Thyroid gland (tissue), 4 donors: ENCODE measurements around the gene FPR2. TPM values are rescaled to one million over a fixed set of nuclear protein-coding genes. Genes with fewer than 3 reads are reported as not detected.

Experiments
- DNase-seq, 2 donors: peaks; one replicate each; pipeline ENCODE4 v3.0.0-alpha.2; 2019
- H3K27ac ChIP-seq, 3 donors: fragments of 200-600 bp; sonication (generic); 1 replicate in 2 of 3; 2 replicates in 1 of 3; pipeline ENCODE4 v1.5.1; 2016 to 2019; ENCODE audit warnings: mild to moderate bottlenecking in 1 of 3, moderate library complexity in 1 of 3
- H3K27me3 ChIP-seq: fragments of 200-600 bp; sonication (generic); one replicate; pipeline ENCODE4 v1.5.1; 2019
- H3K36me3 ChIP-seq, 2 donors: fragments of 200-600 bp; sonication (generic); one replicate each; pipeline ENCODE4 v1.5.1; 2016 to 2019
- H3K4me1 ChIP-seq, 2 donors: fragments of 200-600 bp; sonication (generic); one replicate each; pipeline ENCODE4 v1.5.1; 2017 to 2019
- H3K4me3 ChIP-seq, 3 donors: fragments of 200-600 bp; sonication (generic); replicated peaks in 1 of 3; 1 replicate in 2 of 3; 2 replicates in 1 of 3; pipeline ENCODE4 v1.5.1; 2016; ENCODE audit warnings: mild to moderate bottlenecking in 1 of 3
- H3K9me3 ChIP-seq: fragments of 200-600 bp; sonication (generic); one replicate; pipeline ENCODE4 v1.5.1; 2017
- POLR2A ChIP-seq, 2 donors: fragments of 450-650 bp; IDR thresholded peaks; one replicate each; pipeline ENCODE4 v1.6.1; 2017; ENCODE audit warnings: antibody characterized with exemption in 2 of 2, mild to moderate bottlenecking in 2 of 2, moderate library complexity in 1 of 2
- WGBS, 2 donors: methylation state at CpG; one replicate each; pipeline ENCODE4 v1.1.5; 2017; 5-methylcytosine and 5-hydroxymethylcytosine counted together
- intact Hi-C: fragments of 100-400 bp; cut with DNase I; formaldehyde crosslinking; loops from one replicate; pipeline ENCODE4 v1.15.1; 2023
- total RNA-seq, 4 donors: library from RNA; depleted of rRNA; stranded (reverse); fragments of >200 nt; gene quantifications; one replicate each; pipeline ENCODE4 v1.2.3, GENCODE V29; 2016
- TF ChIP-seq, protein P1 (sequence below), 6 experiments: fragments of 200-600 bp in 3 of 6; fragments of 450-650 bp in 3 of 6; sonication (generic) in 3 of 6; IDR thresholded peaks; one replicate each; pipeline ENCODE4 v1.5.1; 2016 to 2019; ENCODE audit warnings: antibody characterized with exemption in 6 of 6, mild to moderate bottlenecking in 2 of 6, inconsistent platforms in 1 of 6, moderate library complexity in 1 of 6

The FPR2 gene
- total RNA-seq, 4 donors from 2014 or later: 0.11 to 0.94 (median 0.39) TPM; not detected in 1

DNA sequence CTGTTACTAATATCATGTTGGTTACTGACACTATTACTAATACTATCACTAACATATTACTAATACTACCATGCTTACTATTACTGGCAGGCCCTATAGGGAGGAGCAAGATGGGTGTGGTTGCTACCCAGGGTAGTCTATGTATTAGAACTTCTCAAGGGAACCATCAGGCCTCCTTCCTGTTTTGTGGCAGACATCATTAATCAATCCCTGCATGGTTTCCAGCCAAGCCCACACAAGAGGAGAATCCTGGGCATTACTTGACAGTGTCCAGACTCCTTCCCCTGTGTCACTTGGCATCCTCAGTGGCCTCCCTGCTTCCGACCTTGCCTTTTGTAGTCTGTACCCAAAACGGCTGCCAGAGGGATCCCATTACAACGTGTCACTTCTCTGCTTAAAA is 46.1 kb upstream of the FPR2 start:
- no peak overlapping the region for H3K4me3 ChIP-seq
- TF ChIP-seq, protein P1, sequence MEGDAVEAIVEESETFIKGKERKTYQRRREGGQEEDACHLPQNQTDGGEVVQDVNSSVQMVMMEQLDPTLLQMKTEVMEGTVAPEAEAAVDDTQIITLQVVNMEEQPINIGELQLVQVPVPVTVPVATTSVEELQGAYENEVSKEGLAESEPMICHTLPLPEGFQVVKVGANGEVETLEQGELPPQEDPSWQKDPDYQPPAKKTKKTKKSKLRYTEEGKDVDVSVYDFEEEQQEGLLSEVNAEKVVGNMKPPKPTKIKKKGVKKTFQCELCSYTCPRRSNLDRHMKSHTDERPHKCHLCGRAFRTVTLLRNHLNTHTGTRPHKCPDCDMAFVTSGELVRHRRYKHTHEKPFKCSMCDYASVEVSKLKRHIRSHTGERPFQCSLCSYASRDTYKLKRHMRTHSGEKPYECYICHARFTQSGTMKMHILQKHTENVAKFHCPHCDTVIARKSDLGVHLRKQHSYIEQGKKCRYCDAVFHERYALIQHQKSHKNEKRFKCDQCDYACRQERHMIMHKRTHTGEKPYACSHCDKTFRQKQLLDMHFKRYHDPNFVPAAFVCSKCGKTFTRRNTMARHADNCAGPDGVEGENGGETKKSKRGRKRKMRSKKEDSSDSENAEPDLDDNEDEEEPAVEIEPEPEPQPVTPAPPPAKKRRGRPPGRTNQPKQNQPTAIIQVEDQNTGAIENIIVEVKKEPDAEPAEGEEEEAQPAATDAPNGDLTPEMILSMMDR (IDR thresholded peaks at IDR 0.05): no peak
- no peak for TF ChIP-seq POLR2A (IDR thresholded peaks at IDR 0.05)
- DNase-seq: no peak
- intact Hi-C loops: no loop called here
- no peaks in the 10 kb centered on the region for H3K36me3 ChIP-seq
- H3K27me3 ChIP-seq: peaks cover 4% of the 10 kb centered on the region
- no peak overlapping the region for H3K27ac ChIP-seq
- 65 to 66% methylated on average over 3 of the region's 3 CpGs for WGBS, 2 donors
- no peaks in the 10 kb centered on the region for H3K4me1 ChIP-seq
- H3K9me3 ChIP-seq: no peaks in the 10 kb centered on the region

DNA sequence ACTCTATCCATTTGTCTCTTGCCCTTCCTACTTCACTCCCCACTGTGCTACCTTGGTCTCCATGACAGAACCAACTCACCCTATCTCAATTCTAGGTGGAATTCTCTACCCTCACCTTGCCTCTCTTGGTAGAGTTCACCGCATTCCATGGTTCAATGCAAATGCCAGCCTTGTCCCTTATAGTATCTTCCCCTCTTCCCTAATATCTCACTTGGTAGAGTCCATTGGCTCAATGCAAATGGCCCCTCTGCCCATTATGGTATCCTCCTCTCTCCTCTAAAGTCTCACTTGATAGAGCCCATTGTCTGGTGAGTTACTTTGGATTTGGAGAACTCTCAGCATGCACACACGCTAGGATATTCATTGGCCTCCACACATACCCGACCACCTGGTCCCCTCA is 45.1 kb upstream of the FPR2 start:
- no peaks in the 10 kb centered on the region for H3K9me3 ChIP-seq
- peaks cover 4% of the 10 kb centered on the region for H3K27me3 ChIP-seq
- no peaks in the 10 kb centered on the region for H3K4me1 ChIP-seq
- H3K27ac ChIP-seq: no peak overlapping the region
- no peak for DNase-seq
- no peaks in the 10 kb centered on the region for H3K36me3 ChIP-seq
- H3K4me3 ChIP-seq: no peak overlapping the region
- 80 to 82% methylated on average over 3 of the region's 3 CpGs for WGBS, 2 donors
- no peak for TF ChIP-seq POLR2A (IDR thresholded peaks at IDR 0.05)
- TF ChIP-seq, protein P1 (IDR thresholded peaks at IDR 0.05): no peak
- intact Hi-C loops: no loop called here

DNA sequence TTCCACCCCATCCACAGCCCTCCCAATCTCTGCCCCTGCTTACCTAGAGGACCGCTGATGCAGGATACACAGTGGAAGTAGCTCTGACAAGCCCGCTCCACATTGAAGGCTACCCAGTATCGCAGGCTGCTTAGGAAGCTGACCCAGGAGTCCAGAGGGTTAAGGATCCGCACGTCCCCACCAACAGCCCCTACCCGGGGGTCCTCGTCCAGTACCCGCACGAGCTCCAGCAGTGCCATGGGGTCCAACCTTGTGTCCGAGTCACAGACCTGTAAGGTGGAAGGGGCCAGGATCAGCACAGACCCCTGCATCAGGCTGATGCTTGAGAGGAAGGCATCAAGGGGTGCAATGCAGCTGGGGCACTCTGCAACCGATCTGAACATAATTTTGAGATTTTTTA is 44.1 kb upstream of the FPR2 start:
- DNase-seq: no peak
- no peak for TF ChIP-seq POLR2A (IDR thresholded peaks at IDR 0.05)
- TF ChIP-seq, protein P1 (IDR thresholded peaks at IDR 0.05): no peak
- Histone ChIP-seq H3K4me3 (no peak overlapping the region), H3K36me3 (no peaks in the 10 kb centered on the region), H3K27ac (no peak overlapping the region), H3K9me3 (no peaks in the 10 kb centered on the region), H3K27me3 (peaks cover 4% of the 10 kb centered on the region), H3K4me1 (no peaks in the 10 kb centered on the region)
- WGBS, 2 donors: 76 to 87% methylated on average over 4 to 11 of the region's 11 CpGs
- intact Hi-C loops: no loop called here

DNA sequence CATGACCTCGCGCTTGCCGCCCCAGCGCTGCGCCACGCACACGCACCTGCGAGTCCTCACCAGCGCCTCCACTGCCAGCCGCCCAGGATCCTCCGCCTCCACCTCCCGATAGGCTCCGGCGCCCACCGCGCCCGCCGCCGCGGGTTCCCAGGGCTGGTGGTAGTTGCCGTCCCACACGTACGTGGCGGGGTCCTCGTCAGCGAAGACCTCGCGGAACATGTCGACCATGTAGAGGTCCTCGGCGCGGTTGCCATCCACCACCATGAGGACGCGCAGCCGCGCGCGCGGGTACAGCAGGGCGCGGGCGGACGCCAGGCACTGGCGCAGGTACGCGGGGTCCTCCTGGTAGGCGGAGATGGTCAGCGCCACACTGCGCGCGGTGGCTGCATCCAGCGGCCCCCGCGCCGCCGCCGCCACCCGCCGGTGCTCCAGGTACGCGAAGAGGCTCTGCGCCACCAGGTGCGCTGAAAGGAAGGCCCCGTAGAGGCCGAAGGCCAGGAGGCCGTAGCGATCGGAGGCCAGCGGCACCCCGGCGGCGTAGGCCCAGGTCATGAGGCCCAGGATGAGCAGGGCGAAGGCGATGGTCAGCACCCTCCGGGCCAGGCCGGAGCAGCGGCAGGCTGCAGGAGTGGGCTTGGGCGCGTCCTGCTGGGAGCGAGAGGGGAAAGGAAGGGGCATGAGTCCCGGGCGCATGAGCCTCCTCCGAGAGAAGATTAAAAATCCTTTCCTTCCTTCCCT is 41.6 kb upstream of the FPR2 start:
- Histone ChIP-seq H3K27ac (no peak overlapping the region), H3K4me3 (no peak overlapping the region), H3K27me3 (peaks cover 4% of the 10 kb centered on the region), H3K9me3 (no peaks in the 10 kb centered on the region), H3K36me3 (no peaks in the 10 kb centered on the region), H3K4me1 (no peaks in the 10 kb centered on the region)
- intact Hi-C loops: no loop called here
- WGBS, 2 donors: 3 to 4% methylated on average over 22 to 30 of the region's 83 CpGs
- DNase-seq: no peak
- no peak for TF ChIP-seq POLR2A (IDR thresholded peaks at IDR 0.05)
- TF ChIP-seq, protein P1 (IDR thresholded peaks at IDR 0.05): no peak

DNA sequence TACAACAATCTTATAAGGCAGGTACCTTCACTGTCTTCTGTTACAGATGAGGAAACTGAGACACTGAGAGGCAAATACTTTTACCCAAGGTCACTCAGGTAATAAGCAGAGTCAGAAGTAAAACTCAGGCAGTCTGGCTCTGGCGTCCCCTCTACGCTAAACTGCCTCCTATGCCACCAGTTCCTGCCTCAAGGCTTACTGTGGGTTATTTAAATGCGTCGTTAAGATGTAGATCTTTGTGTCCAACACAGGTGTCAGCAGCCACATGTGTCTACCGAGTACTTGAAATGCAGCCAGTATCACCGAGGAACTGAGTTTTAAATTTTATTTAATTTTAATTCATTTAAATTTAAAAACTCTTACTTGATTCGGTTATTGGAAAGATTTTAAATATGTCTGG is 39.1 kb upstream of the FPR2 start:
- intact Hi-C loops: no loop called here
- 76 to 79% methylated on average over 7 of the region's 7 CpGs for WGBS, 2 donors
- no peak for DNase-seq
- Histone ChIP-seq H3K4me3 (no peak overlapping the region), H3K36me3 (no peaks in the 10 kb centered on the region), H3K9me3 (no peaks in the 10 kb centered on the region), H3K27ac (no peak overlapping the region), H3K27me3 (peaks cover 4% of the 10 kb centered on the region), H3K4me1 (no peaks in the 10 kb centered on the region)
- no peak for TF ChIP-seq POLR2A (IDR thresholded peaks at IDR 0.05)
- TF ChIP-seq, protein P1 (IDR thresholded peaks at IDR 0.05): no peak
